ENCODE results near the gene PIM3.

Gene PIM3

GRCh38 chr22:49996518-49997250 is 36.1 kb downstream of the PIM3 start:
- TF ChIP-seq CTCF (IDR thresholded peaks at IDR 0.05; ENCODE audit: insufficient read depth, low read length, poor library complexity, severe bottlenecking): no peak
- no peak for TF ChIP-seq EZH2phosphoT487 (conservative IDR thresholded peaks at IDR 0.05; ENCODE audit: low read length)
- Histone ChIP-seq H3K9ac (ENCODE audit: low read length) (no peak overlapping the region), H3K4me2 (ENCODE audit: low read depth, low read length, poor library complexity, severe bottlenecking) (no peak overlapping the region)

GRCh38 chr22:49997251-49997599 is 36.7 kb downstream of the PIM3 start:
- H3K9ac ChIP-seq (ENCODE audit: low read length): no peak overlapping the region
- TF ChIP-seq CTCF (IDR thresholded peaks at IDR 0.05; ENCODE audit: insufficient read depth, low read length, poor library complexity, severe bottlenecking) (no peak), EZH2phosphoT487 (conservative IDR thresholded peaks at IDR 0.05; ENCODE audit: low read length) (no peak)
- H3K36me3 ChIP-seq (ENCODE audit: low read length): no peaks in the 10 kb centered on the region
- H3K4me2 ChIP-seq (ENCODE audit: low read depth, low read length, poor library complexity, severe bottlenecking): no peak overlapping the region
- no peaks in the 10 kb centered on the region for H3K27me3 ChIP-seq (ENCODE audit: low read length)
- H3K9me2 ChIP-seq (replicated peaks; ENCODE audit: insufficient read depth, low read length): no peaks in the 10 kb centered on the region
- no peaks in the 10 kb centered on the region for H4K20me1 ChIP-seq (ENCODE audit: low read depth, low read length)
- no peaks in the 10 kb centered on the region for H3K9me3 ChIP-seq (ENCODE audit: insufficient read depth, low read length)
- H3K4me3 ChIP-seq (ENCODE audit: insufficient read depth, low read length, poor library complexity, severe bottlenecking): no peak overlapping the region
- H3K27ac ChIP-seq (ENCODE audit: low read depth, low read length): no peak overlapping the region
- H3K79me2 ChIP-seq (ENCODE audit: insufficient read depth, low read length): no peaks in the 10 kb centered on the region
- H2AFZ ChIP-seq (ENCODE audit: low read depth, low read length, severe bottlenecking): no peak overlapping the region
- no peaks in the 10 kb centered on the region for H3F3A ChIP-seq (ENCODE audit: insufficient read depth)

More at GRCh38 chr22:49996518-49997250, 36.1 kb downstream of the PIM3 start:
- no peaks in the 10 kb centered on the region for H3K79me2 ChIP-seq (ENCODE audit: insufficient read depth, low read length)
- no peaks in the 10 kb centered on the region for H3K9me2 ChIP-seq (replicated peaks; ENCODE audit: insufficient read depth, low read length)
- H3K4me3 ChIP-seq (ENCODE audit: insufficient read depth, low read length, poor library complexity, severe bottlenecking): no peak overlapping the region
- no peaks in the 10 kb centered on the region for H3K9me3 ChIP-seq (ENCODE audit: insufficient read depth, low read length)
- no peak overlapping the region for H3K27ac ChIP-seq (ENCODE audit: low read depth, low read length)
- H3F3A ChIP-seq (ENCODE audit: insufficient read depth): no peaks in the 10 kb centered on the region
- H3K27me3 ChIP-seq (ENCODE audit: low read length): no peaks in the 10 kb centered on the region
- H2AFZ ChIP-seq (ENCODE audit: low read depth, low read length, severe bottlenecking): no peak overlapping the region
- H3K36me3 ChIP-seq (ENCODE audit: low read length): no peaks in the 10 kb centered on the region
- H4K20me1 ChIP-seq (ENCODE audit: low read depth, low read length): no peaks in the 10 kb centered on the region

GRCh38 chr22:49997932-49998717 is 37.6 kb downstream of the PIM3 start:
- H3K27me3 ChIP-seq (ENCODE audit: low read length): no peaks in the 10 kb centered on the region
- TF ChIP-seq CTCF (IDR thresholded peaks at IDR 0.05; ENCODE audit: insufficient read depth, low read length, poor library complexity, severe bottlenecking): no peak

More at GRCh38 chr22:49997932-49998717, 37.6 kb downstream of the PIM3 start:
- Histone ChIP-seq H3K9ac (ENCODE audit: low read length) (no peak overlapping the region), H3K9me3 (ENCODE audit: insufficient read depth, low read length) (no peaks in the 10 kb centered on the region), H3K27ac (ENCODE audit: low read depth, low read length) (no peak overlapping the region), H3K79me2 (ENCODE audit: insufficient read depth, low read length) (no peaks in the 10 kb centered on the region), H3K36me3 (ENCODE audit: low read length) (no peaks in the 10 kb centered on the region), H4K20me1 (ENCODE audit: low read depth, low read length) (no peaks in the 10 kb centered on the region), H3K4me2 (ENCODE audit: low read depth, low read length, poor library complexity, severe bottlenecking) (no peak overlapping the region), H3K4me3 (ENCODE audit: insufficient read depth, low read length, poor library complexity, severe bottlenecking) (no peak overlapping the region), H3K9me2 (replicated peaks; ENCODE audit: insufficient read depth, low read length) (no peaks in the 10 kb centered on the region), H3F3A (ENCODE audit: insufficient read depth) (no peaks in the 10 kb centered on the region), H2AFZ (ENCODE audit: low read depth, low read length, severe bottlenecking) (no peak overlapping the region)

Data from SU-DHL-6 (cell line).